Right lobe of liver (tissue), 4 donors: Measurements from ENCODE around the gene ATG7.

Experiments used
- POLR2A ChIP-seq: fragments of 450-650 bp; IDR thresholded peaks from one replicate; pipeline ENCODE4 v1.6.1; 2017; ENCODE audit warnings: antibody characterized with exemption, mild to moderate bottlenecking
- TF ChIP-seq, protein P1 (sequence below), 4 donors: fragments of 200-600 bp in 3 of 4; fragments of 450-650 bp in 1 of 4; IDR thresholded peaks; one replicate each; pipeline versions ENCODE4 v1.5.1 to v1.8.0; 2016 to 2022; ENCODE audit warnings: antibody characterized with exemption in 4 of 4, mild to moderate bottlenecking in 2 of 4
- donor health status: DM: no; HTN: no; CAD: no.
- donor health status: DM: no; HTN: no; CAD: no.
- donor health status: DM: no; HTN: yes; CAD: no.

DNA sequence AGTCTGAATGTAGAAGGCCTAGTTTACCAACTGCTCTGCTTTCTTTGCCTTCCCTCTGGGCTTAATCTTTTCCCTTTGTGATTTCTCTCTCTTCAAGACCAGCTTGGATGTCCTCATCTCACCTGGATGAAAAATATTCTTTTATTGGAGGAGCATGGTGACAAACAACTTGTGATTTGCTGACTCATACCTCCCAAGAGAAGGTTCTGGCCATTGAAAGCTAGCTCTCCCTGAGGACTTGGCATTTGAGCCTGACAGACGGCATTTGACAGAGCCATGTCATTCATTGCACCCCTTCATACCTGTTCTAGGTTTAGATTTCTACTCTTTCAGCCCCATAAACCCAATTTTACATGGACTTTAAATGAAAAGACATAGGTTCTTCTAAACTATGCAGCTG is 33.3 kb downstream of the ATG7 start:
- TF ChIP-seq, protein P1, sequence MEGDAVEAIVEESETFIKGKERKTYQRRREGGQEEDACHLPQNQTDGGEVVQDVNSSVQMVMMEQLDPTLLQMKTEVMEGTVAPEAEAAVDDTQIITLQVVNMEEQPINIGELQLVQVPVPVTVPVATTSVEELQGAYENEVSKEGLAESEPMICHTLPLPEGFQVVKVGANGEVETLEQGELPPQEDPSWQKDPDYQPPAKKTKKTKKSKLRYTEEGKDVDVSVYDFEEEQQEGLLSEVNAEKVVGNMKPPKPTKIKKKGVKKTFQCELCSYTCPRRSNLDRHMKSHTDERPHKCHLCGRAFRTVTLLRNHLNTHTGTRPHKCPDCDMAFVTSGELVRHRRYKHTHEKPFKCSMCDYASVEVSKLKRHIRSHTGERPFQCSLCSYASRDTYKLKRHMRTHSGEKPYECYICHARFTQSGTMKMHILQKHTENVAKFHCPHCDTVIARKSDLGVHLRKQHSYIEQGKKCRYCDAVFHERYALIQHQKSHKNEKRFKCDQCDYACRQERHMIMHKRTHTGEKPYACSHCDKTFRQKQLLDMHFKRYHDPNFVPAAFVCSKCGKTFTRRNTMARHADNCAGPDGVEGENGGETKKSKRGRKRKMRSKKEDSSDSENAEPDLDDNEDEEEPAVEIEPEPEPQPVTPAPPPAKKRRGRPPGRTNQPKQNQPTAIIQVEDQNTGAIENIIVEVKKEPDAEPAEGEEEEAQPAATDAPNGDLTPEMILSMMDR (IDR thresholded peaks at IDR 0.05): no peak
- TF ChIP-seq POLR2A: no peak
